ENCODE measurements around the gene ZNHIT2.

ZNHIT2 gene

GRCh38 chr11:65134240-65134951 is 16.9 kb upstream of the ZNHIT2 start, which contains the start of gene SYVN1:
Gene SYVN1 (minus strand): TSS chr11:65134519. CDS start chr11:65133601, 918 bp downstream.
- peak; percentile 85 to 90 for DNase-seq (ENCODE audit: low read depth in 2 of 2)

- DNase-seq (ENCODE audit: low read depth in 2 of 2): no peak
These were observed 16.2 kb upstream of the ZNHIT2 start for GRCh38 chr11:65133724-65134123.

DNA sequence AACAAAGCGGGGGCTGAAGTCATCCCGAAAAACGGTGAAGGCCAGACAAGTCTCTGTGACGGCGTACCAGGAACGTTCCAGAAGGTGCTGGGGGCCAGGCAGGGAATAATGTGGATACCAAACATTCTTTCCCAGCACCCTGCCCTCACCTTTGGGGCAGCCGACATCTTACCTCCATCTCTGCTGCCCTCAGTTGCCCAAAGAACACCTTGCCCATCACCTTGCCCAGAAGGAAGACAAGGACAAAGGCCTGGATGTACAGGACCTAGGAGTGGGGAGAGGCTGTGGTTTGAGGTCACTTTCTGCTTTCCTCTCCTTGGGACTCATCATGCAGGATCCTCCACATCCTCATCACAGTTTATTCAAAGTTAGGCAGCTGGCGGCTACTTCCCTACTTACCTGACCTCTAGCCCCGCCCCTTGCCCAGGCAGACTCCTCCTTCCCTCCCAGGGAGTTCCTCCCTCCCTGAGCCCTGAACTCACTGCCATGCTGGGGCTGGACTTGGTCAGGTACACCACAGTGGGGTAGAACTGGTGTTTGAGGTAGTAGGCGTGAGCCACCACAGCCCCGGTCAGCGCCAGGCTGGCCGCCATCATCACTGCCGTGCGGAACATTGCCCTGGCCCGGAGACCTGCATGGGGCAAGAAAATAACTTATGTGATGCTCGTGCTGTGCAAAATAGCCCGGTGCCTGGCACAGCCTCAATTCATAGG is 15.6 kb upstream of the ZNHIT2 start:
- no peak for DNase-seq (ENCODE audit: low read depth in 2 of 2)

DNA sequence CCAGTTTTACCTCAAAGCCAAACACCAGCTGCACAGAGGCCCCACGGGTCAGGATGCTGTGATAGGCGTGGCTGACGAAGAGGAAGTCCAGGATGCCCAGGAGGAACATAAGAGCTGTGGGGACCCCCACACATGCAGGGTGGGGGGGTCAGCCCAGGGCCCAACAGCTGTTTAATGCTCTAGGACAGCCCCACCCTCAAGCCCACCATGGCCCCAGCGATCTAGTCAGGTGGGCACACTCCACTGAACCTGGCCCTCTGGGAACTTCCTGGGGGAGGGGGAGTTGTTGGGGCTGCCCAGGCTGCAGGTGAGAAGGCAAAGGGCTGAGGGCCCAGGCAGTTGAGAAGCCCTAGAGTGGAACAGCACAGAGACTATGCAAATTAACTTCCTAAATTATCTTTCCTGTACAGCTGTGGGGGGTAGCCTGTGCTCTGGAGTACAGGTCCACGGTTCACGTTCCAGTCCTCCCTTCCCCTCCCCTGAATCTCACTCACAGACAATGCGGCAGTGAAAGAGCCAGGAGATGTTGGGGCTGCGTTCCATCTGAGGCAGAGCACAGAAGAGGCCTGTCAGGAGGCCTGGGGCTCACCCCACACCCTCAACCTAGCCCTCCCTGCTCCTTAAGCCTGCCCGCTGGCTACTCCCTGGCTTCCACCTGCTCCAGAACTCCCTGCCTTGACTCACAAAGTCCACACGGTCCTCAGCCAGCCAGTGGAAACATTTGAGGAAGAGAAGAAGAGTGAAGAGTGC is 14.9 kb upstream of the ZNHIT2 start:
- DNase-seq (ENCODE audit: low read depth in 2 of 2): no peak

DNA sequence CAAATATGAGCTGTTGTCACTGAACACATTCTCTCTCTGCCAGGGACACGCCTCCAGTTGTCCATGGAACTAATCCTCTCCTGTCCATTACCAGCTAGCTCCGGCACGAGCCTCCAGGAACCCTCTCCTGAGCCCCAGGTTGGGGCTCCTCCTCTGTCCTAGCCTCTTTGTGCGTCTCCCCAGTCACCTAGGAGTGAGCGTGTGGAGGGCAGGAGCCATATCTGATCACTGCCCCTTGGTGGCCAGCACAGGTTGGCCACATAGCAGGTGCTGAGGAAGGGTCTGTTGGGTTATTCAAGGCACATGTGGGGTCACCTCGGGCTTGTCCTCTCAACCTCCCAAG is 14.4 kb upstream of the ZNHIT2 start:
- no peak for DNase-seq (ENCODE audit: low read depth in 2 of 2)

DNA sequence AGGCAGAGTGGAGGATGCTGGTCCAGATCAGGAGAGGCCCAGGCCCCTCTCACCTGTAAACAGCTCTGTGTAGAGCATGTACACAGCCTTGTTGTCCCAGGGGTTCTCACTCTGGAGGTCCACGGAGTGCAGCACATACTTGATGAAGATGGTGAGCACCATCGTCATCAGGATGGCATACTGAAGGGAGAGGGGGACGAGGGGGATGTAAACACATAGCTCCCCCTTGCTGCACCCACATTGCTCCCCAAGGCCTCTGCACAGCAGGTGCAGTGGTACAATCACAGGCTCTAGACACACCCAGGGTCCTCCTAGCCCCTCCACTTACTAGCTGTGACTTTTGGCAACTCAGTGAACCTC is 13.9 kb upstream of the ZNHIT2 start:
- DNase-seq (ENCODE audit: low read depth in 2 of 2): no peak

DNA sequence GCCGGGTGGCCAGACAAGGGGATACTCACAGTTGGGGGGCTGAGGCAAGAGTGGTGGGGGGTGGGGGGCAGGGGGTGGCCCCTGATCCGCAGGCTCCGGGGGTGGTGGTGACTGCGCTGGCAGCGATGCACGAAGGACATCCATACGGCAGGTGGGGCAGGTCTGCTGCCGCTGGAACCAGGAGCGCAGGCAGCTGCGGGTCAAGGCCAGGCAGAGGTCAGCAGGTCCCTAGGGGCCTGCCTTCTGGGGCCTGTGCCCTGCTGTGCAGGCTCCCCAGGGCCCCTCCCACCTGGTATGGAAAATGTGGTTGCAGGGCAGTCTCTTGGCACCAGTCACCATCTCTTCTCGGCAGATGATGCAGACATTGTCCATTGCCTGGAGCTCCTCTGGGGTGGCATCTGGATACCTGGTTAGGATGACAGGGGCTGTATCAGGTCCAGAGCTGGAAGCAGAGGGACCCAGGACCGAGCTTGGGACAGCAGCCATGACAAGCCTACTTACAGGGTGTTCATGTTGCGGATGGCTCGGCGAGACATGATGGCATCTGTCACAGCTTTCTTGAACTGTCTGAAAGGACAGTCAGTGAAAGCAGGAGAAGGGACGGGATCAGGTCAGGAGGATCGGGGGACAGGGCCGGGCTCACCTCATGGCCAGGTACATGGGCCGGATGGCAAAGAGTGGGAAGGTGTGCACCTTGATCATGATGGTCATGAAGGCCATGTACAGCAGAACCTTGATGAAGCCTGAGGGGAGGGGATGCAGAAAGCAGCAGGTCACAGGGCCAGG is 13.3 kb upstream of the ZNHIT2 start:
- no peak for DNase-seq (ENCODE audit: low read depth in 2 of 2)

- no peak for DNase-seq (ENCODE audit: low read depth in 2 of 2)
These were observed 12.3 kb upstream of the ZNHIT2 start for GRCh38 chr11:65129649-65130441.

DNA sequence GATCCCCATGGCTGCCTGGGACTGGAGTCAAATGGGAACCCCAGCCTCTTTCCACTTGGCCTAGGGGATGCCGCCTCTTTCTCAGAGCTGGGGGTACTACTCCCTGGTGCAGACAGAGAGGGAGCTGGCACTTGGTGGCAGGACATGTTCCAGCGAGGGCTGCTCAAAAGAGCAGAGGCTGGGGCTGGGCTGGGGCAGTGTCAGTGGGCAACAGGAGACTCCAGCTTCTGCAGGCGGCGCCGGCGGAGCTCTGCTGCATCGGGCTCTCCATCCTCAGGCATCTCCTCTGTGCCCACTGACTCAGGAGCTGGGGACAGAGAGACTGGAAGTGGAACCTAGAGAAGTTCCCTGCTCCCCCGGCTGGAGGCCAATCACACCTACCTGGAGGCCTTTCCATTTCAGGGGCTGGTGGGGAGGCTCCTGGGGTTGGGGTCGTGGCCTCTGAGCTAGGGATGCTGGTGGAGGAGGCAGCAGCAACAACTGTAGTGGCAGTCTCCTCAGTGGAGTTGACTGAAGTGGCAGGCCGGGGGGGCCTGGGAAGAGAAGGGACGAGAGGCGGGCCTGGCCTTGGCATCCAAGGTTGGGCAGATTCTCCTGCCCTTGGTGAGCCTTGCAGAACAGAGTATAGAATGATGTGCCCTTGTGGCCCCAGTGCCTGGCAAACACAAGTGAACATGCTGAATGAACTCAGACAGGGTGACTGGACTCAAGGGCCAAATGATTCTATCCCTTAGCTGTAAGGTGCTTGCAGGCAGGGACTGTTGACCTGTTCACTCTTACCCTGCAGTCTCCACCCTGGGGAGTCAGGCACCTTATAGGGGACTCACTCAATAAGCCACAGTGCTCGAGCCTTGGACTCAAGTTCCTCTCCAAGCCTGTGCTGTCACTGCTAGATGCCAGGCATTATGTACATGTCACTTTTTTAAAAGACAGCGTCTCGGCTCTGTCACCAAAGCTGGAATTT is 11.0 kb upstream of the ZNHIT2 start:
- no peak for DNase-seq (ENCODE audit: low read depth in 2 of 2)

GRCh38 chr11:65127473-65128181 is 10.1 kb upstream of the ZNHIT2 start:
- no peak for DNase-seq (ENCODE audit: low read depth in 2 of 2)

DNA sequence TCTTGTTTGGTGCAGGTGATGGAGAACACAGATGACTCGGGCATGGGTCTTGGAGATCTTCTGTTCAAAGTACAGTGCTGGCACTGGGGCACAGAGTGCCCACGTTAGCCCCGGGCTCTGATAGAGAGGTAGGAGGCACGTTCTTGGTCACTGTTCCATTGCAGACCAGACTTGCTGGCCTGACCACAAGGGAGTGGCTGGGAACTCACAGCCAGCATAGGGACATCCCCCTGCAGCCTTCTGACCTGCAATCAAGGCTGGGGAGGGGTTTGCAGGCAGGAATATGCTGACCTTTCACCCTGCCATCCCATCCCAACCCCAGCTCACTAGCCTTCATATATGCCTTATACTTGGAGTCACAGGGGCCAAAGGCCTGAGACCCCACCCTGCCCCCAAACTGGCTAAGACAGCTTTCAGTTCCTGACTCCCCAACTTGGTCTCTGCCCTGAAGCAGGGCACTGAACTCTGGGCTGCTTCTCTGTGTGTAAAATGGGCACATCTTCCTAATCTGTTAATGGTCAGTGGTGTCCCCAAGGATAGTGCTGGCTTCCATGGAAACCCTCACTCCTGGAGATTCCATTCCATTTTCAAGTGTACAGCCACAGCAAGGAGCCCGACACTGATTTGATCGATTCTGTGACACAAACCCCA is 9.2 kb upstream of the ZNHIT2 start:
- no peak for DNase-seq (ENCODE audit: low read depth in 2 of 2)

- DNase-seq (ENCODE audit: low read depth in 2 of 2): no peak
These were observed 7.9 kb upstream of the ZNHIT2 start for GRCh38 chr11:65125197-65126056.

GRCh38 chr11:65124480-65125196 is 7.1 kb upstream of the ZNHIT2 start:
- DNase-seq (ENCODE audit: low read depth in 2 of 2): no peak

DNA sequence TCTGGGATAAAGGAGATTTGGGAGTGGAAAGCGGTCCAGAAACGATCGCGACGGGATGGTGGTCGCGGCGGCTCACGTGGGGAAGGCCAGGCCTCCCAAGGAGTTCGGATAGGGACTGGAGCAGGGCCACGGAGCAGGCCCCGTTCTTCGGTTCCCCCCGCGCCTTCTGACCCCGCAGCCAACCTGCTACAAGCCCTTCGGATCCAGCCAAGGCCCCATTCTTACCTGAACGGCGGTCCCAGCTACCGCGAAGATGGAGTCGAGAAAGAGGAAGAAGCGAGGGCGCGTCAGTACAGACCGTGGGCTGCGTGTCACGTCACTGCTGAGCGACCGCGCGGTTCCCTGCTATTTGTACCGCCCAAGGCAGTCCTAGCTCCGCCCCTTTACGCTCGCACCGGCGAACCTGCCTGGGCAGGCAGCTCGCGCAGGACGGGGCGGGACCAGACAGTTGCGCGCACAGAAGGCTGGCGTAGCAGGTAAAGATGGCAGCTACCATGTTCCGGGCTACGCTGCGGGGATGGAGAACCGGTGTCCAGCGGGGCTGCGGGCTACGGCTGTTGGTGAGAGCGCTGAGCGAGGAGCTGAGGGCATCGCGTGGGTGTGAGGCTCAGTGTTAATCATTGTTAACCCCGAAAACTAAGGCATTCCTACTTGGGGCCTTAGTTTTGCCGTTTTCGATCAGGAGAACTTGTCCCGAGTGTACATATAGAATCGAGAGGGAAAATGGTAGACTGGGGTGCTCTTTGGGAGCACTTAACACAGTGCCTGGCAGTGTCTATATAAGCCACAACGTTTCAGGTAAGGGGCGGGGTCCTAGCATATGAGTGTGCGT is 4.6 kb upstream of the ZNHIT2 start, which contains the start of the genes FAU and MRPL49:
Gene FAU (minus strand): TSS at position 270 of the 832 bp plus-strand sequence. CDS start 321 bp downstream, outside the sequence.
Gene MRPL49 (plus strand): TSS at position 457 of the 832 bp plus-strand sequence. CDS start 26 bp downstream, at position 483.
- DNase-seq (ENCODE audit: low read depth in 2 of 2): peak; percentile 97 to 99

- DNase-seq (ENCODE audit: low read depth in 2 of 2): no peak
These were observed 4.0 kb upstream of the ZNHIT2 start for GRCh38 chr11:65121447-65121864.

GRCh38 chr11:65120831-65121230 is 3.3 kb upstream of the ZNHIT2 start:
- DNase-seq (ENCODE audit: low read depth in 2 of 2): no peak
